ENCODE results near the gene FNIP1. TPM values are rescaled to one million over a fixed set of nuclear protein-coding genes. Genes with fewer than 3 reads are reported as not detected.

The FNIP1 gene
- total RNA-seq, 1 donor from 2014 or later, result 30.6 TPM

DNA sequence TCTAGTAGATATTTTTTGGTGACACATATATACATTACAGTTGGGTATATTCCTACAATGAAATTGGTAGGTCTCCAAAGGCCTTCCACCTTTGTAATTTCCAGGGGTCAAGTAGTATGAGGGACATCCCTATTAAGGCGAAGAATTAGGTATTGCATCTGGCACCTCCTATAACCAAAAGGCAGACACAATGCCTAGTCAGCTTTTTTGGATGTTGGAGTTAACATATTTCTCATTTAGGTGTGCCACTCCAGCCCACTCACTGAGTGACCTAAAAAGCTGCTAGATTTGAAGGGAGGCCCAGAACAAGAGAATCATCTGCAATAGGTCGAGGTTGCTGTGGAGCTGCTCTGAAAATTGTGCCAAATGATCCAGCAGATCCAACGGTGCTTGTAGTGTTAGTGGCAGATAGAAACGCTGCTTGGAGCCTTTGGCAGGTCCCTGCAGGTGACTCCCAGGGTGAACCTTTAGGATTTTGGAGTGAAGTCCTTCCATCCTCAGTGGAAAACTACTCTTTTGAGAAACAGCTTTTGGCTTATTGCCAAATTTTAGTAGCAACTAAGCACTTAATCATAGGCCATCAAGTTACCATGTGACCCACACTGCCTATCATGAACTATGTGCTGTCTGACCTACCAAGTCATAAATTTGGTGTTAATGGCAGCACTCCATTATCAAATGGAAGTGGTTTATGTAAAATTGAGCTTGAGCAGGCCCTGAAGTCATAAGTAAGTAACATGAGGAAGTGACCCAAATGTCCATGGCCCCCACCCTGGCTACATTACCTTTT, 15.7 kb upstream of the FNIP1 start:
- peaks cover 5% of the 10 kb centered on the region for H3K4me1 Mint-ChIP-seq (ENCODE audit: unreplicated experiment)
- no peak overlapping the region for H3K4me3 Mint-ChIP-seq (ENCODE audit: unreplicated experiment)
- no peaks in the 10 kb centered on the region for H3K36me3 Mint-ChIP-seq (ENCODE audit: low read depth, unreplicated experiment)
- TF ChIP-seq, protein P1, sequence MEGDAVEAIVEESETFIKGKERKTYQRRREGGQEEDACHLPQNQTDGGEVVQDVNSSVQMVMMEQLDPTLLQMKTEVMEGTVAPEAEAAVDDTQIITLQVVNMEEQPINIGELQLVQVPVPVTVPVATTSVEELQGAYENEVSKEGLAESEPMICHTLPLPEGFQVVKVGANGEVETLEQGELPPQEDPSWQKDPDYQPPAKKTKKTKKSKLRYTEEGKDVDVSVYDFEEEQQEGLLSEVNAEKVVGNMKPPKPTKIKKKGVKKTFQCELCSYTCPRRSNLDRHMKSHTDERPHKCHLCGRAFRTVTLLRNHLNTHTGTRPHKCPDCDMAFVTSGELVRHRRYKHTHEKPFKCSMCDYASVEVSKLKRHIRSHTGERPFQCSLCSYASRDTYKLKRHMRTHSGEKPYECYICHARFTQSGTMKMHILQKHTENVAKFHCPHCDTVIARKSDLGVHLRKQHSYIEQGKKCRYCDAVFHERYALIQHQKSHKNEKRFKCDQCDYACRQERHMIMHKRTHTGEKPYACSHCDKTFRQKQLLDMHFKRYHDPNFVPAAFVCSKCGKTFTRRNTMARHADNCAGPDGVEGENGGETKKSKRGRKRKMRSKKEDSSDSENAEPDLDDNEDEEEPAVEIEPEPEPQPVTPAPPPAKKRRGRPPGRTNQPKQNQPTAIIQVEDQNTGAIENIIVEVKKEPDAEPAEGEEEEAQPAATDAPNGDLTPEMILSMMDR (IDR thresholded peaks at IDR 0.05; ENCODE audit: unreplicated experiment), result no peak
- H3K27ac Mint-ChIP-seq (ENCODE audit: unreplicated experiment), result no peak overlapping the region
- no peaks in the 10 kb centered on the region for H3K9me3 Mint-ChIP-seq (ENCODE audit: unreplicated experiment)
- no peaks in the 10 kb centered on the region for H3K27me3 Mint-ChIP-seq (ENCODE audit: unreplicated experiment)
- DNase-seq (ENCODE audit: low spot score), result no peak

DNA sequence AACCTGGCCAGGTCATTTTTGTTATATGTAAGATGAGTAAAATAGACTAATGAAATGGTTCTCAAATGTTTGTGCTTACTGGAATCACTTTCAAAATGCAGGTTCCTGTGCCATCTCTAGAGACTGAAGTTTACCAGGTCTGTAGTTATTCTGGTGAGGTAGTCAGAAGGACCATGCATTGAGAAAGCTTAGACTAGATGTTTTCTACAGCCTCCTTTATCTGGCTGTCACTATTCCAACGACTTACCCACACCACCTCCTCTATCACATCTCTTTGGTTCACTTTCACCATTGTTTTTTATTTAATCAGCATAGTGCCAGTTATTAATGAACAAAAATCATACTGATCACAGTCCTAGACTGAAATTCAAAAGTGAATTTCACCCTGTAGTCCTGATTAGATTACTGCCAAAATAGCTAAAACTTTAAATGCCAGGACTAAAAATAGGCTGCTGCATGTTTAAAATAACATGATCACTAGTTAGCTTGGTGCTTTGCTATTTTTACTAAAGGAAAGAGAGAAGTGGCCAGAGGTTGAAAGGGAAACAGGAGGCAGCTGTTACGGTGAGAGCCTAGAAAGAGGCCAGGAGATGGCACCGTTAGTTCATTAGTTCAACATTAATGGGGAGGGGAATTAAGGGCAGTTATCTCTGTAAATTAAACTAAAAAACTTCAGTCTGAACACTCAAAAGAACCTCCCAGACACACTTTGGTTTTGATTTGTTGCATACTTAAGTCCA, 13.9 kb upstream of the FNIP1 start:
- TF ChIP-seq, protein P1 (IDR thresholded peaks at IDR 0.05; ENCODE audit: unreplicated experiment), result no peak
- H3K27me3 Mint-ChIP-seq (ENCODE audit: unreplicated experiment), result no peaks in the 10 kb centered on the region
- no peaks in the 10 kb centered on the region for H3K9me3 Mint-ChIP-seq (ENCODE audit: unreplicated experiment)
- H3K36me3 Mint-ChIP-seq (ENCODE audit: low read depth, unreplicated experiment), result no peaks in the 10 kb centered on the region
- H3K27ac Mint-ChIP-seq (ENCODE audit: unreplicated experiment), result no peak overlapping the region
- H3K4me3 Mint-ChIP-seq (ENCODE audit: unreplicated experiment), result no peak overlapping the region
- peaks cover 22% of the 10 kb centered on the region for H3K4me1 Mint-ChIP-seq (ENCODE audit: unreplicated experiment)
- DNase-seq (ENCODE audit: low spot score), result peak; percentile 10

DNA sequence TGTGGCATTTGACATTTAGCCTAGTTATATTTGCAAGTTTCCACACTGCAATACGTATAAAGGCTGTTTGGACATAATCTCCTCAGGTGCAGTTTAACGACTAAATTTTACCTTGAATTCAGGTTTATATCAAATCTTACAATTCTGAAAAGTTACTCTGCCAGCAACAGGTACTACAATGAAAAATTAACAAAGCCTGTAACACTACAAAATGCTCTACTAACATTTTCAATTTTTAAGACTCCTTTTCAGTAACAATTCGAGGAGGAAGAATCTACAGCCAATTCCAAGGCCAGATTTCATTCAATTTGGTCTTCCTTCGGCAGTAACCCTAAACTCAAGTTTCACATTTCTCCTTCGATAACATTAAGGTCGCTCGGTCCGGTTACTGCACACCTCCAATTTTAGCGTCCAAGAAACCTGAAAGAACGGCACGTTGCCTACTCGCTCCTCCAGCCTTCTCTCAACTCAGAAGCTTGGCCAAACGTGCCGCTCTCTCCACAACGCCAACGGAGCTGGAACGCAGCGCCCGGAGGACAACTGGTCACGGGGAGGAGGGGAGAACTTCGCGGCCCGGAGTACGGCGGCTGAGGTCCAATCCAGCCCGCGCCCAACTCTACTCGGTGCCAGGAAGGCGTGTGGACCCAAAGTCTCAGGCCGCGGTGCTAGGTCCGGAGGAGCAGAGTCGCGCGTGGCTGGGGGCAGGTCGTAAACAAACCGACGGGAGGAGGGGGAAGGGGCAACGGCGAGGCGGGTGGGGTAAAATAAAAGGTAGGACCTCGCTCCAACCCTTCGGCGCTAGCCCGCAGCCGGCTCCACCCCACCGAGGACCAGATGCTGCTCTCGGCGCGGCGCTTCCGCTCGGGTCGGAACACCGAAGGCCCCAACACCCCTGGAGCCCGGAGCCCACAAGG, 681 bp downstream of the FNIP1 start:
- Mint-ChIP-seq H3K4me3 (ENCODE audit: unreplicated experiment) (peak overlapping the region; percentile 99), H3K27ac (ENCODE audit: unreplicated experiment) (peak overlapping the region; percentile 87), H3K27me3 (ENCODE audit: unreplicated experiment) (peaks cover 3% of the 10 kb centered on the region), H3K4me1 (ENCODE audit: unreplicated experiment) (peaks cover 25% of the 10 kb centered on the region), H3K9me3 (ENCODE audit: unreplicated experiment) (no peaks in the 10 kb centered on the region), H3K36me3 (ENCODE audit: low read depth, unreplicated experiment) (no peaks in the 10 kb centered on the region)
- DNase-seq (ENCODE audit: low spot score), result peak; percentile 61
- TF ChIP-seq, protein P1 (IDR thresholded peaks at IDR 0.05; ENCODE audit: unreplicated experiment), result no peak

DNA sequence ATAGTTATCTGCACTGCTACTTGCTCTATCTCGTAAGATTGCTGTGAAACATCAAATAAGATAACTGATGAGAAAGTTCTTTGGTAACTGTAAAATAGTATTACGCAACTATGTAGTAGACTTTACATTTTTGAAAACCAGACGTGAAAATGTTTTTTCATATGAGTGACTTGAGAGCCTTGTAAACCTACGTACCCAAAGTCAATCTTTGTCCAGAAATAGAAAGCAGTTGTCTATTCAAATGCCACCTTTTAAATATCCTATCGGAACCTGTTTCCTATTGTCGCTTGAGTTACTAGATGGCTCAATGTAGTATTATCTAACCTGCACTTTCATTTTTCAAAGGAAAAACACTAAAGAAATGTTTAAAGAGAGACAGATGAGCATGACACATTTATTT, 1.6 kb downstream of the FNIP1 start:
- peak overlapping the region; percentile 44 for H3K27ac Mint-ChIP-seq (ENCODE audit: unreplicated experiment)
- H3K27me3 Mint-ChIP-seq (ENCODE audit: unreplicated experiment), result peaks cover 3% of the 10 kb centered on the region
- DNase-seq (ENCODE audit: low spot score), result no peak
- no peaks in the 10 kb centered on the region for H3K36me3 Mint-ChIP-seq (ENCODE audit: low read depth, unreplicated experiment)
- TF ChIP-seq, protein P1 (IDR thresholded peaks at IDR 0.05; ENCODE audit: unreplicated experiment), result no peak
- peaks cover 25% of the 10 kb centered on the region for H3K4me1 Mint-ChIP-seq (ENCODE audit: unreplicated experiment)
- H3K9me3 Mint-ChIP-seq (ENCODE audit: unreplicated experiment), result no peaks in the 10 kb centered on the region
- peak overlapping the region; percentile 87 for H3K4me3 Mint-ChIP-seq (ENCODE audit: unreplicated experiment)

Data from endothelial cell (in vitro differentiated cells).